Activated T-cell treated with anti-CD3 and anti-CD28 coated beads for 24 hours (primary cell): Measurements from ENCODE around the gene RECQL5.
"Not testable (repeated sequence)": the region's sequence is repeated elsewhere in the genome, so short reads cannot be mapped to it uniquely, and the experiment has no call there.

ENCODE experiments used
- DNase-seq: peaks from one replicate; pipeline ENCODE4 v3.0.0-alpha.2; 2020; ENCODE audit warnings: low read depth

RECQL5 gene

GRCh38 chr17:75647921-75648320, 19.0 kb downstream of the RECQL5 start:
- DNase-seq, result no peak

GRCh38 chr17:75647061-75647460, 19.9 kb downstream of the RECQL5 start:
- DNase-seq, result no peak

- DNase-seq, result no peak
These were observed 20.3 kb downstream of the RECQL5 start for GRCh38 chr17:75646638-75646992.

GRCh38 chr17:75645889-75646637, 20.9 kb downstream of the RECQL5 start:
- no peak for DNase-seq

GRCh38 chr17:75645501-75645888, 21.5 kb downstream of the RECQL5 start:
- no peak for DNase-seq

- no peak for DNase-seq
These were observed 23.3 kb downstream of the RECQL5 start for GRCh38 chr17:75643643-75644017.

GRCh38 chr17:75642784-75643642, 23.9 kb downstream of the RECQL5 start:
- no peak for DNase-seq

GRCh38 chr17:75642182-75642783, 24.7 kb downstream of the RECQL5 start:
- DNase-seq, result no peak

- DNase-seq, result no peak
These were observed 25.6 kb downstream of the RECQL5 start for GRCh38 chr17:75641343-75641742.

- DNase-seq, result no peak
These were observed 26.3 kb downstream of the RECQL5 start for GRCh38 chr17:75640556-75641119.

GRCh38 chr17:75639771-75640555, 27.0 kb downstream of the RECQL5 start:
- DNase-seq, result no peak

GRCh38 chr17:75639327-75639726, 27.6 kb downstream of the RECQL5 start:
- DNase-seq, result no peak

- DNase-seq, result no peak
These were observed 28.1 kb downstream of the RECQL5 start for GRCh38 chr17:75638893-75639292.

GRCh38 chr17:75638039-75638438, 28.9 kb downstream of the RECQL5 start:
- not testable (repeated sequence) for DNase-seq

GRCh38 chr17:75637551-75637950, 29.4 kb downstream of the RECQL5 start:
- no peak for DNase-seq

- DNase-seq, result no peak
These were observed 29.8 kb downstream of the RECQL5 start for GRCh38 chr17:75637143-75637538.

GRCh38 chr17:75636381-75637142, 30.4 kb downstream of the RECQL5 start:
- no peak for DNase-seq

- DNase-seq, result no peak
These were observed 31.2 kb downstream of the RECQL5 start for GRCh38 chr17:75635610-75636202.

- DNase-seq, result no peak
These were observed 32.0 kb downstream of the RECQL5 start for GRCh38 chr17:75634754-75635609.

- DNase-seq, result no peak
These were observed 32.6 kb downstream of the RECQL5 start for GRCh38 chr17:75634376-75634740.
